Measurements from ENCODE around the gene RTN4R. TPM values are rescaled to one million over a fixed set of nuclear protein-coding genes. Genes with fewer than 3 reads are reported as not detected.

RTN4R gene
- total and polyA plus RNA-seq, 2 of the 8 experiments (the other 6 are each of a cell fraction or from before 2014, with no cell fraction given), result 21.8 to 41.3 TPM

DNA sequence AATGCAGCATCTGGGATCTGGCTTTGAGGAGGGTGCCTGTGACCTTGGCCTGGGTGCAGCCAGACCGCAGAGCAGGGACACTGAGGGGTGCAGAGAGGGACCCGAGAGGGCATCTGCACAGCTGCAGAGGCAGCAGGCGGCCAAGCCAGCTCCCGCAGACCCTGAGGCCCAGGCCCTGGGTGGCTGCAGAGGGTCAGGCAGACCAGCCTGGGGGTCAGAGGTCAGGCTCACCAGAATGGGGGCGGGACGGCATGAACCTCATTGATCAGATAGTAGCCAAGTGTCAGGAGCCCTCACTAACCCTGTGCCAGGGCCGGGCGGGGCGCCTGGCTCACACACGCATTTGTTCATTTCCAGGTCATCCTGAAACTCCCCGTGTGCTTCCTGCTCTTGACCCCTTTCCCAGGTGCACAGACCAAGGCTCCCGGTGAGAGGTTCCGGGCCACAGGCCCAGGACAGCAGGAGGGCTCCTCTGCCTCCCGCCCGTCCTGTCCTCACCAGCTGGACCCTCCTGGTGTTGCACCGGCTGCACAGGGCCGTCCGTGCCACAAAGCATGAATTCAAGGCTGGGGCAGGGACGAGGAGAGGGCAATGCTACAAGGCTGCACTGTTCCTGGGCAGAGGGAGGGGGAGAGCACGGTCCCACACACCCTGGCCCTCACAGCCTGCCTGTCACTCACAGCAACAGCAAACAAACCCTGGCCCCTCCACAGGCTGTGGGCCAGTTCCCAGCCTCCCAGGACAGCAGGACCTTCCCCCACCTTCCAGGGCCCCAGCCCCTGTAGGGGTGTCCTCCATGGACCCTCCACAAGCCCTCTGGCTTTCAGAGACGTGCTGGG, 3.3 kb downstream of the RTN4R start:
- Histone ChIP-seq H2AK5ac (ENCODE audit: low read depth, low read length) (no peak overlapping the region), H4K5ac (ENCODE audit: insufficient read length, low read depth, low read length) (no peak overlapping the region), H2BK120ac (replicated peaks; ENCODE audit: low read depth, low read length) (no peak overlapping the region), H3K27me3 (replicated peaks in 1 of 4; ENCODE audit: control insufficient read depth in 3 of 4, extremely low read depth in 1 of 4, insufficient read depth in 3 of 4, low read length in 3 of 4) (no peaks in the 10 kb centered on the region; a peak in 2 of 7 replicates), H3K4me2 (ENCODE audit: insufficient read depth in 1 of 2, low read depth in 2 of 2, low read length in 2 of 2) (no peak overlapping the region), H2AFZ (ENCODE audit: low read length) (no peak overlapping the region), H4K8ac (ENCODE audit: extremely low read depth, insufficient read depth, low read length) (no peak overlapping the region), H3K79me2 (ENCODE audit: control insufficient read depth in 1 of 2, insufficient read depth in 2 of 2, low read length in 2 of 2) (peaks cover 0 to 11% of the 10 kb centered on the region in 2 experiments; a peak in 1 of 4 replicates), H2BK15ac (ENCODE audit: low read length) (no peak overlapping the region), H2BK12ac (ENCODE audit: low read depth, low read length) (no peak overlapping the region), H3K9me3 (ENCODE audit: insufficient read depth in 2 of 2, low read depth in 1 of 2, low read length in 1 of 2) (no peaks in the 10 kb centered on the region), H4K91ac (replicated peaks; ENCODE audit: insufficient read length, low read length) (no peak overlapping the region), H3K9ac (replicated peaks in 1 of 4; ENCODE audit: extremely low read depth in 1 of 4, low read depth in 3 of 4, low read length in 3 of 4) (no peak overlapping the region), H2BK5ac (ENCODE audit: low read depth, low read length) (no peak overlapping the region), H3K23ac (ENCODE audit: insufficient read length) (no peak overlapping the region), H3K4me1 (replicated peaks in 1 of 4; ENCODE audit: control insufficient read depth in 3 of 4, insufficient read depth in 4 of 4, low read length in 3 of 4) (peaks cover 0 to 7% (median 3%) of the 10 kb centered on the region in 4 experiments; a peak in 5 of 7 replicates), H3K79me1 (ENCODE audit: low read depth, low read length) (peaks cover 8% of the 10 kb centered on the region), H3K14ac (ENCODE audit: insufficient read length) (no peak overlapping the region), H3K56ac (replicated peaks; ENCODE audit: insufficient read length, low read depth, low read length) (no peak overlapping the region), H3K27ac (ENCODE audit: low read depth, low read length) (no peak overlapping the region), H3K18ac (ENCODE audit: extremely low read depth, low read length) (no peak overlapping the region), H3K36me3 (ENCODE audit: control insufficient read depth in 2 of 4, insufficient read depth in 4 of 4, low read length in 3 of 4) (no peaks in the 10 kb centered on the region), H4K20me1 (replicated peaks in 1 of 2; ENCODE audit: control insufficient read depth in 1 of 2, insufficient read depth in 2 of 2, low read length in 2 of 2) (no peaks in the 10 kb centered on the region), H2BK20ac (ENCODE audit: low read length) (no peak overlapping the region), H3K4me3 (ENCODE audit: extremely low read depth in 1 of 4, insufficient read depth in 2 of 4, low read depth in 3 of 4, low read length in 4 of 4) (no peak overlapping the region), H3K23me2 (ENCODE audit: low read depth, low read length) (peaks cover 3% of the 10 kb centered on the region; the same call in 1 of the 2 replicates), H3K4ac (replicated peaks; ENCODE audit: insufficient read length, low read depth, low read length) (no peak overlapping the region)
- ChIA-PET CTCF (ENCODE audit: partially characterized antibody) (no interaction called here), POLR2A (ENCODE audit: partially characterized antibody) (no interaction called here)
- DNase-seq (ENCODE audit: low read depth in 1 of 2, low spot score in 2 of 2) (no peak), FAIRE-seq (no peak)
- 89% methylated on average over 15 of the region's 21 CpGs; no CpG with 5 or more reads in 1 of the 2 experiments for WGBS, 2 experiments (ENCODE audit: extremely low coverage in 1 of 2, insufficient coverage in 1 of 2, insufficient read length in 1 of 2, insufficient replicate concordance in 2 of 2, low coverage in 1 of 2, low lambda C conversion rate in 2 of 2, missing lambda C conversion rate in 1 of 2)
- no peak for TF ChIP-seq SIN3A (conservative IDR thresholded peaks at IDR 0.05 in 1 of 2, IDR thresholded peaks at IDR 0.05 in 1 of 2; ENCODE audit: low read depth in 1 of 2, low read length in 2 of 2)
- TF ChIP-seq CHD2 (IDR thresholded peaks at IDR 0.05; ENCODE audit: low read length), result no peak
- no peak for TF ChIP-seq TBP (IDR thresholded peaks at IDR 0.05; ENCODE audit: low read depth, low read length)
- TF ChIP-seq, protein P1, sequence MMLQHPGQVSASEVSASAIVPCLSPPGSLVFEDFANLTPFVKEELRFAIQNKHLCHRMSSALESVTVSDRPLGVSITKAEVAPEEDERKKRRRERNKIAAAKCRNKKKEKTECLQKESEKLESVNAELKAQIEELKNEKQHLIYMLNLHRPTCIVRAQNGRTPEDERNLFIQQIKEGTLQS (IDR thresholded peaks at IDR 0.05; ENCODE audit: insufficient read depth, low read depth, low read length), result no peak
- no peak for TF ChIP-seq NRF1 (IDR thresholded peaks at IDR 0.05; ENCODE audit: low read depth, low read length)
- TF ChIP-seq CBX5 (IDR thresholded peaks at IDR 0.05; ENCODE audit: low read depth, low read length), result no peak
- TF ChIP-seq KDM5A (IDR thresholded peaks at IDR 0.05; ENCODE audit: low read length), result no peak
- TF ChIP-seq CREB1 (IDR thresholded peaks at IDR 0.05), result no peak
- no peak for TF ChIP-seq SP2 (IDR thresholded peaks at IDR 0.05; ENCODE audit: low read length)
- no peak for TF ChIP-seq YY1 (IDR thresholded peaks at IDR 0.05; ENCODE audit: low read depth, low read length)
- no peak for TF ChIP-seq EP300 (IDR thresholded peaks at IDR 0.05; ENCODE audit: borderline replicate concordance in 1 of 2, low read depth in 2 of 2, low read length in 2 of 2)
- TF ChIP-seq KDM1A (IDR thresholded peaks at IDR 0.05; ENCODE audit: borderline replicate concordance, low read length), result no peak

Data from H1 (cell line).